ENCODE results near the gene FAM228A. TPM values are rescaled to one million over a fixed set of nuclear protein-coding genes. Genes with fewer than 3 reads are reported as not detected.
"Not testable (repeated sequence)": the region's sequence is repeated elsewhere in the genome, so short reads cannot be mapped to it uniquely, and the experiment has no call there.

The FAM228A gene
- total RNA-seq, 1 donor from 2014 or later: 1.2 TPM

DNA sequence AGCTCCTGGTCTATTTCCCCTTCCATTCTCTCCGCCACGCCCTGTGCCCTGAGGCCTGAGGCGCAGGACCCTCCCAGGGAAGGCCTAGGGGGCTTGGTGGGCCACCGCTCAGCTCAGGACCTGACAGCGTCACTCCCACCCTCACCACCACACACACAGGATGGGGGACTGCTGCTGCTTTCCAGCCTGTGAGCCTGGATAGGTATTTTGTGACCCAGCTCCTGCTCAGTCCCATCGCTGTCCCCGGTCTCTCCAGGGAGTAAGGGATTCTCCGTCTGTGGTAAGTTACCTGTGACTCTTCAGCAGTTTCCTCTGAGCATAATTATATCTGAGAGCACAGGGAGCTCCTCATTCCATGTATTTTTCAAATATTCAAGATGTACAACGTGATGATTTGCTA is 16.3 kb downstream of the FAM228A start:
- DNase-seq (ENCODE audit: low spot score): no peak

GRCh38 chr2:24191848-24192247 is 17.0 kb downstream of the FAM228A start:
- DNase-seq (ENCODE audit: low spot score): no peak

- not testable (repeated sequence) for DNase-seq (ENCODE audit: low spot score)
These were observed 22.4 kb downstream of the FAM228A start for GRCh38 chr2:24197213-24197612.

GRCh38 chr2:24199968-24200590 is 25.2 kb downstream of the FAM228A start:
- no peak for DNase-seq (ENCODE audit: low spot score)

GRCh38 chr2:24200799-24201198 is 25.9 kb downstream of the FAM228A start:
- no peak for DNase-seq (ENCODE audit: low spot score)

- DNase-seq (ENCODE audit: low spot score): no peak
These were observed 28.4 kb downstream of the FAM228A start for GRCh38 chr2:24203029-24203786.

- no peak for DNase-seq (ENCODE audit: low spot score)
These were observed 28.9 kb downstream of the FAM228A start for GRCh38 chr2:24203787-24204150.

- DNase-seq (ENCODE audit: low spot score): no peak
These were observed 29.7 kb downstream of the FAM228A start for GRCh38 chr2:24204505-24204904.

GRCh38 chr2:24205131-24205530 is 30.3 kb downstream of the FAM228A start:
- DNase-seq (ENCODE audit: low spot score): no peak

DNA sequence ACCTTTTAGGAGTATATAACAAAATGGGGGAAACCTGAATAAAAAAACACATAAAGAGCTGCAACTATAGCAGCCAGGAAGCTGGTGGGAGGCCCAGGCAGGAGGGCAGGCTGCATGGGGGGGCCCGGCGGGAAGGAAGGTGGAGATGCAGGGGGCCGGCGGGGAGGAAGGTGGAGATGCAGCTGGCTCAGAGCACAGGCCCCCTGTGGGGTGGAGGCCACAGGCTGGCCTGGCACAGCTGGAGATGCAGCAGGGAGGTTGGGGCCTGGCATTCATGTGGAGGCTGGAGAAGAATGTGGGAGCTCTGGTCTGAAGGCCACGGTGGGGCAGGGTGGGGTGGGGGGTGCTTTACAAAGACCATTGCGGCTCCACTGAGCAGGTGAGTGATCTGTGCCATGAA is 31.4 kb downstream of the FAM228A start:
- no peak for DNase-seq (ENCODE audit: low spot score)

DNA sequence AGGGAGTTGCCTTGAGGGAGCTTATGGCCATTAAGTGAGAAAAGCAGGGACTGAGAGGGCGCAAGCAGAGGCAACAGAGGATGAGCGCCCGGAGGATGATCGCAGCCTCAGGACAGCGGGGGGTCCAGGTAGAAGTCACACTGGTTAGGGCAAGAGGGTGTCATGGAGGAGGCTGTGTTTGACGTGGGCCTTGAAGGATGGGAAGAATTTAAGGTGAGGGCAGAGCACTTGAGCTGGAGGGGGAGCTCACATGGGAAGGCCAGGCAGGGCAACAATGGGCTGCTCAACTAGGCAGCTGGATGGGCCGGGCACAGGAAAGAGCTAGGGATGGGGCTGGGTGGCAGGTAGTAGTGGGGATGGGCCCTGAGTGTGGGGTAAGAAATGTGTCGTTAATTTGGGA is 31.9 kb downstream of the FAM228A start:
- DNase-seq (ENCODE audit: low spot score): no peak

GRCh38 chr2:24207359-24207758 is 32.5 kb downstream of the FAM228A start:
- no peak for DNase-seq (ENCODE audit: low spot score)

DNA sequence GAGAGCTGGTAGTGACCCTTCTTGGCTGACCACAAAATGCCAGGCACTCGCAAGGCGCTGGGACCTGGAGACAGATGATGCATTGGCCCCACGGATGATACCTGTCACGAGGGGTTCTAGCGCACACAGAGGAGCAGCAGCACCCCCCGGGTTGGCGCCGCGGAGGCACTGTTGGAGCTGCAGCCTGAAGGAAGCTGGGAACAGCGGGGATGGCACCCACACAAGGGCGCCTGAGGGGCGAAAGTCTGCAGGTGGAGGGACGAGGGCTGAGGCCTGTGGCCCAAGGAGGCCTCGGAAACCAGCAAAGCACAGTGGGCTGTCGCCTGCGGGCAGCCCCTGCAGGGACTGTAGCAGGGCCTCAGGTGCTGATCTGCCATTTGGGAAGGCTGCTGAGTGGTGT is 33.6 kb downstream of the FAM228A start:
- no peak for DNase-seq (ENCODE audit: low spot score)

- no peak for DNase-seq (ENCODE audit: low spot score)
These were observed 34.7 kb downstream of the FAM228A start for GRCh38 chr2:24209389-24210105.

DNA sequence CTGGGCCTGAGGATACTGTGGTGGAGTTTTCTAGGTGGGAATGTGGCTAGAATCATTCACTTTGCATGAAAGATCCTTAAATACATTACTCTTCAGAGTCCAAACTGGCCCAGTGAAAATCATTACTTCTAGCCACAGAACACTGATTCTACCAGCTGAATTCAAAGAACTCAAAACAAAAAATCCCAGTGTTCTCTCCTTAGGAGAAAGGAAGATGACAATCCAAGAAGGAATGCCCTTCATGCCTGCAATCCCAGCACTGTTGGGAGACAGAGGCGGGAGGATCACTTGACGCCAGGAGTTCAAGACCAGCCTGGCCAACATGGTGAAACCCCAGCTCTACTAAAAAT is 35.2 kb downstream of the FAM228A start:
- no peak for DNase-seq (ENCODE audit: low spot score)

- no peak for DNase-seq (ENCODE audit: low spot score)
These were observed 35.9 kb downstream of the FAM228A start for GRCh38 chr2:24210723-24211122.

- DNase-seq (ENCODE audit: low spot score): no peak
These were observed 36.6 kb downstream of the FAM228A start for GRCh38 chr2:24211408-24211807.

DNA sequence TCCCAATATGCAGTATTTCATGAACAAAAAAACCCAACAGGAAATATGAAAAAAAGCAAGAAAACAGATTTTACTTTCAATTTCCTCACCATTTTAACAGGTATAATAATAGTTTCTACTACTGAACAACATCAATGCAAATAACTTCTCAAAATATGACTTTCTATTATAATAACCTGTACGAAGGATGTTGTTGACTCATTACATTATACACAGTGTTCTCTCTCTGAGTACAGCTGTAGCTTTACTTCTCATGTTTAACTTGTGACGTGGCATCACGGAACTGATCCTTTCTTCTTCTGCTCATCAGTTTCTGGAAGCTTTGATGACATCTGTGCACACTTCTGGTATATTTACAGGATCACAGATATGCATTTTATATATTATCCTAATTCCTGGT is 40.0 kb downstream of the FAM228A start:
- no peak for DNase-seq (ENCODE audit: low spot score)

GRCh38 chr2:24220554-24221291 is 45.9 kb downstream of the FAM228A start:
- DNase-seq (ENCODE audit: low spot score): no peak

DNA sequence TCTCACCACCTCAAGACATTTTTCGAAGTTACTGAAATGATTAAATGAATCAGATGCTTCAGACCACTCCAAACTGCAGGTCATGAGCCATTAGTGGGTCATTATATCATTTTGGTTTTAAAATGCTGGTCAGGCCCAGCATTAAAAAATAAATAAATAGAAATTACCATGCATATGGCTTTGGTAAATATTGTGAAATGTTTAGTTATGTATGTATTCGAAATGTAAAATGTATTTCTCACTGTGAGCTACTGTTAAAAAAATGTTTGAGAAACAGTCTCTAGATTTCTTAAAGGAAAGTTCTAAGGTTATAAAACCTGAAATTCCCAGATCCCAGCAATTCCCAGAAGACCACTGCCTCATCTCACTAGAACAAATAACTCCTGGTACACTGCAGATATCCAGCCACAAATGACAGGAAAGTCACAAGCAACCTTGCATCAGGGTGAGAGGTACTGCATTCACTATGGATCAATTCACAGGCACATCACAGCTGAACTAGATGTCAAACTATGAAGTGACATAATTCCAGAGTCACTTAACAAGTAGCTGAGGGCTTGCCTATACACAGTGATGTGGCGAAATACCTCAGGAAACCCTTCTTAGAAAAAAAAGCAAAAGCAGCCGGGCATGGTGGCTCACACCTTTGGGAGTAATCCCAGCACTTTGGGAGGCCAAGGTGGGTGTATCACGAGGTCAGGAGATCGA is 46.6 kb downstream of the FAM228A start:
- DNase-seq (ENCODE audit: low spot score): no peak

DNA sequence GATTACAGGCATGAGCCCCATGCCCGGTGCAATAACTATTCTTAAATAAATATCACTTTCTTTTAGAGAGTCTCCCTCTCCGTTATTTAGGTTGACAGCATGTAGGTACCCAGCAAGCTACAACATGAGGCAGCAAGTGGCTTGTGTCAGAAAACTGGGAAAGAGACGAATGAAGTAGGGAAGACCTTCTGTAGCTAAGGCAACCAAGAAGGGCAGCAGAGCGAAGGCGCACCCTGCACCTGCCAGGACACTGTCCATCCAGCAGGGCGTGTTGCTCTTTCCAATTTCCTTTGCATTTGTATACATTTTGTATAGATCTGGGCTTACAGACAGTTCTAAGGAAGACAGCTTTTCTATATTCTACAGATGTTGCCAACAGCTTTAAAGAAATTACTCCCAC is 48.1 kb downstream of the FAM228A start:
- no peak for DNase-seq (ENCODE audit: low spot score)
